Activated naive CD4-positive, alpha-beta T cell treated with anti-CD3 and anti-CD28 coated beads, Interleukin-2, amount 50 U/mL, for 16 hours (primary cell): ENCODE results near the gene KIR3DL3.
"Not testable (repeated sequence)": the region's sequence is repeated elsewhere in the genome, so short reads cannot be mapped to it uniquely, and the experiment has no call there.

Experiments used
- DNase-seq: peaks from one replicate; pipeline ENCODE4 v3.0.0-alpha.2; 2020

The KIR3DL3 gene

GRCh38 chr19:54724142-54724541 is at the start of gene KIR3DL3:
Gene KIR3DL3, plus strand, starts transcription at chr19:54724442. Its CDS starts 55 bp downstream, at chr19:54724497.
- no peak for DNase-seq

DNA sequence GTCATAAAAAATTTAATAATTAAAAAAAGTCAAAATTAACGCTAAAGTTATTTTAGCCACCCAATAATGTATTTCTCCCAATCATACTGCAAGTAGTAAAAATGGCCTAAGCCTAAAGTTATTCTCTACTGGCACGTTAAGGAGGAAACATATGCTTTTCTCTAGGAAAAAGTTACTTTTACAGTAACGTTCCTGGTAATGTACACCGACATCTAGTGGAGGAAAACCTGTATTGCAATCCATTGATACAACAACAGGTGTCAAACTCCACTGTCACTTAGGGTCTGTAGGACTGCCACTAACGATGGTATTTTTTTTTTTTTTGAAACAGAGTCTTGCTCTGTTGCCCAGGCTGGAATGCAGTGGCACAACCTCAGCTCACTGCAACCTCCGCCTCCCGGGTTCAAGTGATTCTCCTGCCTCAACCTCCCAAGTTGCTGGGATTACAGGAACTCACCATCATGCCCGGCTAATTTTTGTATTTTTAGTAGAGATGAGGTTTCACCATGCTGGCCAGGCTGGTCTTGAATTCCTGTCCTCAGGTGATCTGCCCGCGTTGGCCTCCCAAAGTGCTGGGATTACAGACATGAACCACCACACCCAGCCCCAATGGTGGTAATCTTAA is 47.9 kb upstream of the KIR3DL3 start:
- not testable (repeated sequence) for DNase-seq

GRCh38 chr19:54677217-54677616 is 47.0 kb upstream of the KIR3DL3 start:
- no peak for DNase-seq

DNA sequence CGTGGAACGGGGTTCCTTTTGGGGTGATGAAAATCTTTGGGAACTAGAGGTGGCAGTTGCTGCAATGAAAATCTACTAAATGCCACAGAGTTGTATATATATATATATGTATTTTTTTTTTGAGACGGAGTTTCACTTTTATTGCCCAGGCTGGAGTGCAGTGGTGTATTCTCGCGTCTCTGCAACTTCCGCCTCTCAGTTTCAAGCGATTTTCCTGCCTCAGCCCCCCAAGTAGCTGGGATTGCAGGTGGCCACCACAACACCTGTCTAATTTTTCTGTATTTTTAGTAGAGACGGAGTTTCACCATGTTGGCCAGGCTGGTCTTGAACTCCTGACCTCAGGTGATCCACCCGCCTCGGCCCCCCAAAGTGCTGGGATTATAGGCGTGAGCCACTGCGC is 42.6 kb upstream of the KIR3DL3 start:
- DNase-seq: not testable (repeated sequence)

- no peak for DNase-seq
Measured at GRCh38 chr19:54682306-54682856, 41.9 kb upstream of the KIR3DL3 start.

DNA sequence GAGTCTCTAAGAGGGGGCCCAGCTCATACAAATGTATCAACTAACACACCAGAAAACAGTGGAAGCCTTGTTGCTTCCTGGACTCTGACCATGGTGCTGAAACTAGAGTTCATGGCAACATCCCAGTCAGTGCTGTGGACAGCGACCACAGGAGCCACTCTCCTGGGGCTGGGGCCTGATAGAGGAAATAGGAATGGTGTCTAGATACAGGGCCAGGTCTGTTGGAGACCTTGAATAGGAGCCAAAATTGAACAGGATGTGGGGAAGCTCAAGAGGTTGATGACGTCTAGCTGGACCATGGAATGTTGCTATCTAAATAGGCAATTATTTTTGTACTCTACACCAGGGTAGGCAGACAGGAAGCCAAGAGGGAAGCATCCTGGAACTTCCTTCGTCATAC is 39.7 kb upstream of the KIR3DL3 start:
- no peak for DNase-seq

DNA sequence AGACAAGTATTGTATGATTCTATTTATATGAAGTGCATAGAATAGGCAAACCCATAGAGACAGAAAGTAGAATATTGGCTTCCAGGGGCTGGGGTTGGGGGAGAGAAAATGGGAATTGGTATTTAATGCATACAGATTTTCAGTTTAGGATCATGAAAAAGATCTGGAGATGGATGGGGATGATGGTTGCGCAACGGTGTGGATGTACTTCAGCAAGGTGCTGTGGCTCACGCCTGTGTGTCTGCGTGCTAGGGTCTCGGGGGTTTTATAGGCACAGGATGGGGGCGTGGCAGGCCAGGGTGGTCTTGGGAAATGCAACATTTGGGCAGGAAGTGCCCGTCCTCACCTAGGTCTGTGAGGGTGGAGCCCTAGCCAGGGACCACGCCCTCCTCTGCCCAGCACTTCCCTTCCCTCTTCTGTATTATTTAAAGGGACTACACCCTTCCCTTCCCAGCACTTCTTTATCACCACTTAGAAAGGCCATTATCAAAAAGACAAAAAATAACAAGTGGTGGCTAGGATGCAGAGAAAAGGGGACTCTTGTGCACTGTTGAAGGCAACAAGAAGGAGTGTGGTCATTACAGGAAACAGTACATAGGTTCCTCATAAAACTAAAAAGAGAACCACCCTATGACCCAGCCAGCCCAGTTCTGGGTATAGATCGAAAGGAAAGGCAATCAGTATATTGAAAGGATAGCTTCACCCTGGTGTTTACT is 32.5 kb upstream of the KIR3DL3 start:
- no peak for DNase-seq

GRCh38 chr19:54692298-54692615 is 32.0 kb upstream of the KIR3DL3 start:
- DNase-seq: no peak

DNA sequence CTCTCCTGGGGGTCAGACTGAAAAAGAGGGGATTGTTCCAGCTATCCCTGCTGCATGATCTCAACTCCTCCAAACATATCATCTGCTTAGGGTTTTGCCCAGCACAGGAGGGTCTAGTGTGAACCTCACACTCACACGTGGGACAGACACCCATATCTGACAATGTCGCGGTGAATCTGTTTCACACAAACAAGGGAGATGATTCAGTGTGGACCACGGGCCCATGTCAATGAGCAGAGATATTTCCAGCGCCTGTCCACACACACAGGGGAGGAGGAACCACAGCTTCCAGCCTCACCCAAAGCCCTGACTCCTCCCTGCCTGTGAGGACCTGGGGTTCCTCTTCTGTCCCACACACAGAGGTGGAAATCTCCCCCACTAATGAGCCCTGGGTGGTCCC is 29.6 kb upstream of the KIR3DL3 start:
- no peak for DNase-seq

- no peak for DNase-seq
Measured at GRCh38 chr19:54696117-54696548, 28.1 kb upstream of the KIR3DL3 start.

DNA sequence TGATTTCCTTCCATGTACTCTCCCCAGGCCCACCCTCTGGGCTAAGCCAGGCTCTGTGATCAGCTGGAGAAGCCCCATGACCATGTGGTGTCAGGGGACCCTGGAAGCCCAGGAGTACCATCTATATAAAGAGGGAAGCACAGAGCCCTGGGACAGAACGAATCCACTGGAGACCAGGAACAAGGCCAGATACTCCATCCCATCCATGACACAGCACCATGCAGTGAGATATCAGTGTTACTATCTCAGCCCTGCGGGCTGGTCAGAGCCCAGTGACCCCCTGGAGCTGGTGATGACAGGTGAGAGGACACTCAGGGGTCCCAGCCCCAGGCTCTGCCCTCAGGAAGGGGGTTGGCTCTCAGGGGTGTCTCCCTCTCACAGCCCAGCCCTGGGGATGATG is 27.5 kb upstream of the KIR3DL3 start:
- no peak for DNase-seq

GRCh38 chr19:54697716-54698115 is 26.5 kb upstream of the KIR3DL3 start:
- DNase-seq: not testable (repeated sequence)

DNA sequence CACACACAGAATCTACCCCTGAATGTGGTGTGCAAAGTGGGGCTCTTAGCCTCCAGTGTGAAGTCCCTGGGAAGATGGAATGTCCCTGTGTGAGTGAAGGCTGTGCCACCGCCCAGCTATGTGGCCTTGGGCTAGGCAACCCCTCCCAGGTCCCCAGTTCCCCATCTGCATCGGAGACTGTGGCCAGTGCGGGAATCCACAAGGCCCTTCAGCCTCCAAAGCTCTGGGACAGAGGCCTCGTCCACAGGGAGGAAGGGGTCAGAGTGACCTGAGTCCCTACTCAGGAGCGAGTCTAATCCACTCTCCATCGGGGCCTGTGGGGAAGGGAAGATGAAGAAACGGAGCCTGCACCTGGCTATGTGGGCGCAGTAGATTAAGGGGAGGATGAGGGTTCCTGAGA is 19.3 kb upstream of the KIR3DL3 start:
- no peak for DNase-seq

DNA sequence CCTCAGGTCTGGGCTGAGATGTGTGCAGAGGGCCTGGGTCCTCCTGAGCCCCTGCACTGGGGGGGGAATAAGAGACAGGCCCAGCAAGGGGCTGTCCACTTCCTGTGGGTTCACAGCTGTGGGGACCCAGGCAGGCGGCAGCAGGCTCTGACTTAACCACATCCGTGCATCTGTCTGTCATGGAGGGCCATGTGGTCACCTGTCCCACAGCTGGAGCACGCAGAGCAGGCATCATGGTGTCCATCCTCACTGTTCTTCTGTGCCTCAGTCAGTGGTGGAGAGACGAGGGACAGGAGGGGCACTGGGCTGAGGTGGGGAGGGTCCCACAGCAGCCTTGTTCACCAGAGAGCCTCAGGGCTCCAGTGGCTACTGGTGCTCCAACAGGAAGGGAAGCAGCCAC is 16.3 kb upstream of the KIR3DL3 start:
- DNase-seq: no peak

DNA sequence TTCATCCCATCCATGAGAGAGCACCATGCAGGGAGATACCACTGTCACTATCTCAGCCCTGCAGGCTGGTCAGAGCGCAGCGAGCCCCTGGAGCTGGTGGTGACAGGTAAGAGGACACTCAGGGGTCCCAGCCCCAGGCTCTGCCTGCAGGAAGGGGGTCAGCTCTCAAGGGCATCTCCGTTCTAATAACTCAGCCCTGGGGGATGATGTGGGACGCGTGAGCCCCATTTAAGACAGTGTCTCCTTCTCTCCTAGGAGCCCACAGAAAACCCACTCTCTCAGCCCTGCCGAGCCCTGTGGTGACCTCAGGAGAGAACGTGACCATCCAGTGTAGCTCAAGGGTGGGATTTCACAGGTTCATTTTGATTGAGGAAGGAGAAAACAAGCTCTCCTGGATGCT is 15.5 kb upstream of the KIR3DL3 start:
- DNase-seq: no peak

GRCh38 chr19:54709212-54709948 is 14.9 kb upstream of the KIR3DL3 start:
- DNase-seq: no peak

DNA sequence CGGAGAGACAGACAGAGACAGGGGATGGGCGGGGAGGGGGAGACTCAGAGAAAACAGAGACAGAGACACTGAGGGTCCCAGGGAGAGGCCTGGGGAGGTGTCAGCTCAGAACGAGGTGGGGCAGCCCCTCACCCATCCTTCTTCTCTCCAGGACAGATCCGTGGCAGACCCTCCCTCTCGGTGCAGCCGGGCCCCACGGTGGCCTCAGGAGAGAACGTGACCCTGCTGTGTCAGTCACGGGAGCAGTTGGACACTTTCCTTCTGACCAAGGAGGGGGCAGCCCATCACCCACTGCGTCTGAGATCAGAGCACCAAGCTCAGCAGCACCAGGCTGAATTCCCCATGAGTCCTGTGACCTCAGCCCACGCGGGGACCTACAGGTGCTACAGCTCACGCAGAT is 14.3 kb upstream of the KIR3DL3 start:
- not testable (repeated sequence) for DNase-seq

GRCh38 chr19:54724644-54725043 is 402 bp downstream of the KIR3DL3 start:
- no peak for DNase-seq

GRCh38 chr19:54725321-54725720 is 1.1 kb downstream of the KIR3DL3 start:
- DNase-seq: no peak

GRCh38 chr19:54727562-54727961 is 3.3 kb downstream of the KIR3DL3 start:
- no peak for DNase-seq

DNA sequence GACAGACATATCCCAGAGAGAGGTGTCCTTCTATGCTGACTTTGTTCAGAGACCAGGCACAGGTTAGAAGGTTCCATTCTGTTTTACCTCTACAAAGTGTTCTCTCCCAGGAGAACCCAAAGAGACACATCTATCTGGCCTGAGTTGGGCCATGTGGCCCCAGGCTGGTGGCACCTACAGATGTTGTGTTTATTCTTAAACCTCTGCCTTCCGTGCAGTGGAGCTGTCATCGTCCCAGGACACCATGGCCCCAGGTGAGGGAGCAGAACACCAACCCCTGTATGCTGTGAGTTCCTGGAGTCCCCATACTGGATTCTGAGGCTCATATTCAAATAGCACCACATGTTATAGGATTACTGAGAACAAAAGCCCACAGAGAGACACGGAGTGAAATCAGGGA is 3.9 kb downstream of the KIR3DL3 start:
- DNase-seq: no peak

- no peak for DNase-seq
Measured at GRCh38 chr19:54729416-54730188, 5.4 kb downstream of the KIR3DL3 start.

DNA sequence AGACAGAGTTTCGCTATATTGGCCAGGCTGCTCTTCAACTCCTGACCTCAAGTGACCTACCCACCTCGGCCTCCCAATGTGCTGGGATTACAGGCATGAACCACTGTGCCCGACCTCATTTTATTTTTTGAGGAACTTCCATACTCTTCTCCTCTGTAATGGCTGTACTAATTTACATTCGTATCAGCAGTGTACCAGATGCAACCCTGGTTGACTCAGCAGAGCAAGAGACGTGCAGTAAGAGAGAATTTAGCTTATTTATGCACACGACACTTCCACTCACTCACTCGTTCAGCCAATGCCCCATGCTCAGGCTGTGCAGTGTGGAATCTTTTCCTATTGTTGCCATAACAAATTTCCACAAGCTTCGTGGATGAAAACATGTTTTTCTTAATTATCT is 6.9 kb downstream of the KIR3DL3 start:
- no peak for DNase-seq
